A172 (cell line): Measurements from ENCODE around the gene OR5B2. TPM values are rescaled to one million over a fixed set of nuclear protein-coding genes. Genes with fewer than 3 reads are reported as not detected.

Source experiments
- total RNA-seq: library from RNA; depleted of rRNA; stranded (reverse); fragments of >200 nt; shearing (Covaris generic); gene quantifications from 2 replicates; pipeline ENCODE4 v1.2.3, GENCODE V29; 2014; rRNA removed

The OR5B2 gene
- total RNA-seq, 1 experiment from 2014 or later, result not detected

Other genes starting within 250 kb of the OR5B2 start
- not detected in 2 replicates for gene OR9Q2, start 239.1 kb downstream of the OR5B2 start, total RNA-seq
- not detected in 2 replicates for gene OR1S2, start 224.0 kb downstream of the OR5B2 start, total RNA-seq
- not detected in 2 replicates for gene OR1S1, start 215.4 kb downstream of the OR5B2 start, total RNA-seq
- gene OR10Q1, start 199.2 kb downstream of the OR5B2 start, total RNA-seq, result not detected in 2 replicates
- gene OR10W1, start 159.9 kb downstream of the OR5B2 start, total RNA-seq, result not detected in 2 replicates
- gene OR5B17, start 69.1 kb downstream of the OR5B2 start, total RNA-seq, result not detected in 2 replicates
- not detected in 2 replicates for gene OR5B3, start 21.2 kb downstream of the OR5B2 start, total RNA-seq
- gene OR5B12, start 14.1 kb upstream of the OR5B2 start, total RNA-seq, result not detected in 2 replicates
- gene OR5B21, start 80.0 kb upstream of the OR5B2 start, total RNA-seq, result not detected in 2 replicates
- gene LPXN, start 147.7 kb upstream of the OR5B2 start, total RNA-seq, result 0.84 and 1.8 TPM in 2 replicates
- gene ZFP91, start 150.9 kb upstream of the OR5B2 start, total RNA-seq, result 49.2 and 60.5 TPM in 2 replicates
- gene CNTF, start 194.5 kb upstream of the OR5B2 start, total RNA-seq, result 0.07 and 0.41 TPM in 2 replicates